GM19193 (cell line): ENCODE measurements around the gene TCFL5.

Source experiments
- POLR2A ChIP-seq: IDR thresholded peaks from 4 replicates; pipeline ENCODE4 v1.6.1; 2011; ENCODE audit not compliant: insufficient read depth, insufficient read length; ENCODE audit errors: extremely low read depth

The TCFL5 gene

DNA sequence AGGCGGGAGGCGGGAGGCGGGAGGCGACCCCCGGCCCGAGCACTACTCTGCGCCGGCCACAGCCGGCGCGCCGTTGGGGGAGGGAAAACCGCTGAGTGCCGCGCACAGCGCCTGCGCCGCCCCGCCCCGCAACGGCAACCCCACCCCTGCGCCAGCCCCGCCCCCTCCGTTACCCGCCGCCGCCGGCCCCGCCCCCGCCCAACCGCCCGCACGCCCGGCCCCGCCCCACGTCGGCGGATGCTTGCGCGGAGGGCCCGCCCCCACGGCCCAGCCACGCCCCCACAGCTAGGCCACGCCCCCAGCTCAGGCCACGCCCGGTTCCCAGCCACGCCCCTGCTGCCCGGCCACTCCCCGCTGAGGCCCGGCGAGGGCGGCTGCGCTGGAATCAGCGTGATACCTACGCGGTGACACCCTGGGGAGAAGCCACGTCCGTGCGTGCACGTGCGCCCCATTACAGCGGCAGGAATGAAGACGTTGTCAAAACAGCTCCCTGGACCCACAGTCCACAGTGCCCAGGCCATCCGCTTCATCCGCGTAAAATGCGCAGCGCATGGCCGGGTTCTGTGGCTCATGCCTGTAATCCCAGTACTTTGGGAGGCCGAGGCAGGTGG, at the start of gene TCFL5:
Gene TCFL5, minus strand, starts transcription at position 97 of the 611 bp plus-strand sequence. CDS start 152 bp downstream, outside the sequence.
- no peak for TF ChIP-seq POLR2A

DNA sequence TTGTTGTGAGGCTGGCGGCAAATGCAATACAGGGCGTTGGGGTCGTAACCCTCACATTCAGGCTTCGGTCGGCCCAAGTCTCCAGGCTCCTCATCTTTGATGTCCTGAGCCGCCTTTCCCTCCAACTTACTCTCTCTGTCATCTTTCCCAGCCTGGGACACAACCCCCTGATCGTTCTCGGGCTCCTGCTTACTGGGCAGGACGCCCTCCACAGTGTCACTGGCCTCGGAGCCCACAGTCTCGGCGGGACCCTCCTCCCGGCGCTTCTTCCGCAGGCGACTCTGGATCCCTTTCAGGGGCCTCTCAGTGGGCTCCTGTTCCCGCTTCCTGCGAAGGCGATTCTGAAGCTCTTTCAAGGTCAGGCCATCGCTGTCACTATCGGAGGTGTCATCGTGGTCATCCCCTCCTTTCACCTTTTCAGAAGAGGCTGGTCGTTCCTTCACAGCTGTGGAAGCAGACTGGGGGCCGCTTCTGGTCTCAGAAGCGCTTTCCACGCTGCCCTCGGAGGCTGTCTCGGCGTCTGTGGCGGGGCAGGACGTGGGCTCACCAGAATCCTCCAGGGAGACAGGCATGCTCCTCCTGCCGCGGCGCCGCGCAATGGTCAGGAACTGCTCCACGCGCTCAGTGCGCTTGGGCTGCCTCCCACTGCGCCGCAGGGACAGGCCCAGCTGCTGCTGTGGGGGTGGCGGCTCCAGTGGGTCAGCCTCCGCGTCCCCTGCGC, 49.3 kb upstream of the TCFL5 start:
- TF ChIP-seq POLR2A = no peak

GRCh38 chr20:62910217-62910766, 48.7 kb upstream of the TCFL5 start:
- TF ChIP-seq POLR2A = no peak

DNA sequence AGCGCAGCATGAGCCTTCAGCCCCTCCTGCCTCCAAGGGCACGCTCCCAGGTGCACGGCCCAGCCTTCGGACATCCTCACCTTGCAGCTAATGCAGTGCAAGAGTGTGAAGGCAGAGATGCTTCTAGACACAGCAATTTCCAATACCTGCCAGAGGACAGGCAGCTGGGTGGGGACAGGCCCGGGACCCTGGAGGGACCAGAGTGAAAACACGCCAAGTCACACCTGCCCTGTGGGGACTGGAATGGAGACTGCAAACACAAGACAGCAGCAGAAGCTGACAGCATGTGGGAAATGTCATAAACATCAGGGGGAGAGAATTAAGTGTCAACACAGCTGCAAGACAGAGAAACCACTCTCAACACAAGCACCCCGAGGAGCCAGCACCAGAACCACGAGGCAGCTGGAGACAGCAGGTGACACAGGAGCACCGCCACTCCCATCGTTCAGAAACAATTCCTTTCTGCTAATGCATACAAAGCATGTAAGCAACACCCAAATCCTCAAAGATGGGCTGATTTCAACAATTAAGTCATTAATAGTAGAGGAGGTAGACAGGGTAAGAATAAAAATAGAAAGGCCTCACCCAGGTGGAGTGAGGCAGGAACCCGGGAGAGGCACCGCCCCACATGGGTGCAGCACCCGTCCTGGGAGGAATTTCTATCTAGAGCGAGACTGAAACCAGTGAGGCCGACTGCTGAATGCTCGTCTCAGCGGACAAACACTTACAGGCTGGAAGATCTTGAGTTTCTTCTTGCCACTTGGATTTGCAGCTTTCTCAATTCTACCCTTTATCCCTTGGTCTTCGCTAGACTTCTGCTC, 47.6 kb upstream of the TCFL5 start:
- no peak for TF ChIP-seq POLR2A

GRCh38 chr20:62907384-62908317, 46.0 kb upstream of the TCFL5 start:
- no peak for TF ChIP-seq POLR2A

- TF ChIP-seq POLR2A = no peak
These were observed 45.2 kb upstream of the TCFL5 start for GRCh38 chr20:62906647-62907375.

DNA sequence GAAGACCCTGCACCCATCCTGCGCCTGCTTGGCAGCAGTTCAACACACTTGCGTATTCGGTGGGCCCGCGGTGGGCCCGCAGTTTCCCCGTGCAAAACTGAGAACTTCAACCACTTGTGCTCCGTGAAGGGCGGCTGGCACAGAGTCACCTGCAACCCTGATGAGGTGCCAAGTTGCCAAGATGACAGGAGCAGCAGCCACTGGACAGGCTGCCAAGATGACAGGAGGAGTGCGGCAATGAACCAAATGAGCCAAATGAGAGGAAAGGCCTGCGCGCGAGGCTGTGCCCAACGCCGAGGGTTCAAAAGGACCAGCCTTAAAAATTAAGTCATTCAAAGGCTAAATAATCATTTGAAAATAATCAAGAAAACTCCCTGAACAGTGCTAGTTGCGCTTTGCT, 44.6 kb upstream of the TCFL5 start:
- no peak for TF ChIP-seq POLR2A

- no peak for TF ChIP-seq POLR2A
These were observed 44.0 kb upstream of the TCFL5 start for GRCh38 chr20:62905536-62906117.

- TF ChIP-seq POLR2A = no peak
These were observed 41.4 kb upstream of the TCFL5 start for GRCh38 chr20:62902926-62903615.

DNA sequence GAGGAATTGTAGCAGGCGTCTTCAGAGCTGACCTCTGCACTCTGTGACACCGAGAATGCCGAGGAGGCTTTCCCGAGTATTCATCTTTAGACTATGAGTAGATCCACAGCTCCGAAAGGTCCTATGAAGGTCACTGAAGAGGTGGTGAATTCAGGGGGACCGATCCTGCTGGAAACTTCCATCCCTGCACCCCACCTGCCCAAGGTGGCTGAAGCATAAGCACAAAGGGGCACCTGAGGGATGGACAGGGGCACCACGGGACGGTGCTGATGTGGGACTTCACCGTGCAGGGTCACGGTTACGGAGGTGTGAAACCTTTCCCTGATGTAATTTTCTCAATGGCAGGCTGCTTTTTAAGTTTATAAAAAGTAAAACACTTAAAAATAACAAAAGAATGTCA, 40.3 kb upstream of the TCFL5 start:
- no peak for TF ChIP-seq POLR2A

- no peak for TF ChIP-seq POLR2A
These were observed 39.3 kb upstream of the TCFL5 start for GRCh38 chr20:62900692-62901584.
